Activated CD8-positive, alpha-beta memory T cell treated with anti-CD3 and anti-CD28 coated beads, Interleukin-2, amount 50 U/mL, for 48 hours (primary cell): Measurements from ENCODE around the gene CTNNBL1.

ENCODE experiments used
- DNase-seq: peaks from one replicate; pipeline ENCODE4 v3.0.0-alpha.2; 2020

Gene CTNNBL1

DNA sequence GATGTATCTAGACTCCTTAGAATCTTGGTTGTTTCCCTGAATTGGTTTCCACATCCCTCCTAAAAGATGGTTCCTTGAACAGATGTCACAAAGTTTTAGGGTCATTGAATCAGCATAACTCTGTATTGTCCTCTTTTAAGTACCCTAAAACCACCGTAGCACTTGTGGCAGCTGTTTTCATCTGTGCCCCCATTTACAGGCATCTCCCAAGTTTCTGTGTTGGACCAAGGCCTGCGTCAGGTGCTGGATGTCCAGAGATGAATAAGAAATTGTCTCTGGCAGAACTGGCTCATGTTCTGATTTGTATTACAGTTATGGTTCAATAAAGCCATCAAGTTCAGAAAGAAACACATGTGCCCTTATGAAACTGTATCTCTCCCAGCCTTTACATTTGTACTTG is 48.3 kb downstream of the CTNNBL1 start:
- no peak for DNase-seq

DNA sequence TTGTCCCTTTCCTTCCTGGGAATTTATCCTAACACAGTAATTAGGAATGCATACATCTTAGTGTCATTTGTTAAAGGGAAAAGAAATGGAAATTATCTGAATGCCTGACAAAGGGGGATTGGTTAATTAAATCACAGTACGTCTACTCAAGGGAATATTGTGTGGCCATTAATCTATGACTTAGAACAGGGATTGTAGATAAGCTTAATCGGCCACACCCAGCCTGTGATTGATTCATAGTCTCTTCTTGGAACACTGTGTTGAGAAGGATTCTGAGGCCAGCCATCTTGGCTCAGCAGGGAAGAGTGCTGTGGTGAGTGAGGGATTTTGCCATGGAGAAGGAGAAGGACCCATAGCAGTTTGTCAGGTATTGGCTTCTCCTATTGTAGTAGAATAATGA is 50.5 kb downstream of the CTNNBL1 start:
- no peak for DNase-seq

GRCh38 chr20:37745553-37745952 is 51.7 kb downstream of the CTNNBL1 start:
- peak; percentile 51 for DNase-seq

DNA sequence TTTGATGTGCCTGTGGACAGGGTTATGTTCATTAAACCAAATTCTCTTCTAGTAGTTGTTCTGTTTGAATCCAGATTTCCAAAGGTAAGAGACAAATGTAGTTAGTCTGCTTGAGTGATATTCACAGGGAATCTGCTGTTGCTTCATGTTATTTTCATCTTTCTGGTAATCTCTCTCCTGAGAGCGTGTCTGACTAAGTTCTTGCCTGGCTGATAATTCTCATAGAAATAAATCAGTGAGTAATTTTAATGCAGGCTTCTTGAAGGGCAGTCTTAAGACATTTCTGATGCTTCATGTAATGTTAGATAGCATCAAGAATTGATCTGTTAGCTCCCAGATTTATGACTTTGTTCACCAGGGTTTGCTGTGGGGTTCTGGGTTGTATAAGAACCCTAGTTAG is 54.2 kb downstream of the CTNNBL1 start:
- DNase-seq: no peak

GRCh38 chr20:37749218-37749617 is 55.4 kb downstream of the CTNNBL1 start:
- no peak for DNase-seq

GRCh38 chr20:37749620-37750403 is 56.0 kb downstream of the CTNNBL1 start:
- no peak for DNase-seq

GRCh38 chr20:37755665-37756064 is 61.8 kb downstream of the CTNNBL1 start:
- DNase-seq: no peak

DNA sequence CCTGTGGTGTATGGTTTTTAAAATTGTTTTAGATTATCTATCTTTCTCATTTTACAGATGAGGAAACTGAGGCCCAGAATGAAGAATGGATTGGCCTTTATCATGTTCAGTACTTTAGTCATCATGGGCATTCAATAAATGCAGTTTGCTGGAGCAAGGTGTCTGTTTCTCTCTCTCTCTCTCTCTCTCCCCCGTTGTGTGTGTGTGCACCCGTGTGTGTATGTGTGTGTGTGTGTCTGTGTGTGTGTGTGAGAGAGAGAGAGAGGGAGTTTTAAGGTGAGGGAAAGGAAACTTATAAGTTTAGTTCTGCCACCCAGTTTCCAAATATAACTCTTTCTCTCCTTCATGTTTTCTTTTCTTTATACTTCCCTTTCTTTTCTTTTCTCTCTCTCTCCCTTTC is 62.4 kb downstream of the CTNNBL1 start:
- DNase-seq: no peak

DNA sequence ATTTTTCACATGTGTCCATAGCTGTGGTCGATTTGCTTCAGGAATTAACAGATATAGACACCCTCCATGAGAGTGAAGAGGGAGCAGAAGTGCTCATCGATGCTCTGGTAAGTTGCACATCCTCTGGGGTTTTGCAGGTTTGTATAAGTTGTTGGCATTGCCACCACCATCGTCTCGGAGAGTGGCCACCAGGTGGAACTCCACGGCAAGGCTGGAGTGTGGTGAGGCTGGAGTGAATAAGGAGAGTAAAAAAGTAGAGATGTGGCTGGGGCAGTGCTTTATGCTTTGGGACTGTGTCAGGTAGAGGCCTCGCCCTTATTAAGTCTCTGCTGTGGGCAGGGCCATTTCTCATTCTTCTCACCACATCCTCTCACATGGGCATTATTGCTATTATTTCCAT is 63.7 kb downstream of the CTNNBL1 start:
- no peak for DNase-seq

- peak; percentile 49 for DNase-seq
These were observed 64.5 kb downstream of the CTNNBL1 start for GRCh38 chr20:37758332-37758731.

- DNase-seq: no peak
These were observed 65.3 kb downstream of the CTNNBL1 start for GRCh38 chr20:37759052-37759553.

DNA sequence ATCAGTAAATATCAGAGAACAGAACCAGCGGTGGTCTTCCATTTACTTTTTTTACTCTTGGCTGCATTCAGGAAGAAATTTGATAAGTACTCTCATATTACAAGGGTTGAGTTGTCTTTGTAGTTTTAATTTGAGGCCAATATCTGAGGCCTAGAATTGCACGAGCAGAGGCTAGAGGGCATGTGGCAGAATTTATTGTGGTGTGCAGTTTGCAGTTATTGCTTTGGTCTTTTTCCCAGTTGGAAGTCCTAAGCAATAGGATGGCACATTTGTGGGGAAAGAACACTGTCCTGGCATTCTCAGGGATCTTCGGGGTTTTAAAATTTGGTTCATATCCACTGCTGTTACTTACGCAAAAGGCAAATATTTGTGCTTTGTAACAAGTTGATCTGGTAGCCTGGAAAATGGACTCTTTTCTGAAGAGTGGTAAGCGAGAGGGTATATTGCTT is 66.0 kb downstream of the CTNNBL1 start:
- no peak for DNase-seq

DNA sequence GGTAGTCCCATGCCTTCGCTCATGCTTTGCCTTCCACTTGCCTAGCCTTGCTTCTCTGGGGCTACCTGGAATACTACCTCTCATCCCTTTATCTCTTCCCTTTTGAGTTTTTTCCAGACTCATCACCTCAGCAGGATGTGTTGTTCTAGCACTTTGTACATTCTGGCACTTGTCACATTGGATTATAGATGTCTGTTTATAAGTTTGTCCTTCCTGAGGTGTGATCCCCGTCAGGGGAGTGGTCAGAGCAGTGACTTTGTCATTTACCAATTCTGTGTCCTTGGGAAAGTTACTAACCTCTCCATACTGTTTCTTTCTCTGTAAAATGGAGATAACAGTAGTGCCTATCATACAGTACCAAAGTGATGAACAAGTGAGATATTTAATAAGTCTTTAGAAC is 66.5 kb downstream of the CTNNBL1 start:
- no peak for DNase-seq

DNA sequence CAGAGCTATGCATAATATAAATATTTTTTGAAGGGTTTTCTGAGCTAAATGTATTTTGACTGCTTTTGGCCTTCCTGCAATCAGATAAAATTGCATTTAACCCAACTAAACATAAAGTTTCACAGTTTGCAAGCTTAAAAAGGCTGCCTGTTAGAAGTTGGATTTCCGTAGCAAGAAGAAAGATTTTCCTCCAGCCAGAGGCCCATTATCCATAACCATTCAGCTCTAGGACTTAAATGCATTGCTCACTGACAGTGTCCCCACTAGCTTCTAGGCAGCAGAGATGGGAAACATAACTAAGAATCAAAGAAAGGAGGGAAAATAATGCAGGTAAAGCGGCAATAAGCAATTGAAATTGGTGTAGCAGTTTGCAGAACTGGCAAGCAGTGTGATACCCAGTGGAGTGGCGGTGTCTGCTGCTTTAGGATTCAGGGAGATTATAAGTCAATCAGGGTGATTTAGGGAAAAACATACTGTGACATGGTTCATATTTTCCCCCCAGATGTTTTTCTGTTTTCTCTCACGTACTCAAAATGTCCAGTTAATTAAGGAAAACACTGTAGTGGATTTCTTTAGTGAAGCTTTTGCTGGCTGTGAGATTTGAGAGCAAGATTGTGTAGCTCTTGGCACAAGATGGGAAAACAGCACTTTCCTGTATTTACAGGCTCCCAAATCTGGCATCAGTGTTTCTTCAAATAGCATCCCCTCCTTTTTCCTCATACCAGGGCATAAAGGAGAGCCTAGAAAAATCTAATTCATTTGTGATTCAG is 69.1 kb downstream of the CTNNBL1 start:
- DNase-seq: no peak

GRCh38 chr20:37764333-37764935 is 70.6 kb downstream of the CTNNBL1 start:
- no peak for DNase-seq

DNA sequence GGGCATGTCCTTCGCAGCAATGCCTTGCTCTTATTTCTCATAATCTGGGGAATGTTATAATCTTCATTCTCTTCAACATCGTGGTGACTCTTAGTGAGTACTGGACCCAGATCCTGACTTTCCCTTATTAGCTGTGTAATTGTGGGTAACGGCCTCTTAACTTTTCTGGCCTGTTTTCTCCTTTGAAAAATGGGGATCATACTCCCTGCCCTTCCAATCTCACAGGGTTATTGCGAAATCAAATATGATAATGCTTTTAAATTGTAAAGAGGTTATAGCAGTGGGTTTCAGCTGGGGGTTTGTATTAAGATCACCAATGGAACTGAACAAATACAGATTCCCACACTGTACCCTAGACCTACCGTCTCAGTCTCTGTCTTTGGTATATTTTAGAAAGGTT is 77.1 kb downstream of the CTNNBL1 start:
- DNase-seq: no peak

GRCh38 chr20:37773291-37773826 is 79.5 kb downstream of the CTNNBL1 start:
- DNase-seq: no peak

- no peak for DNase-seq
These were observed 80.3 kb downstream of the CTNNBL1 start for GRCh38 chr20:37774156-37774555.

GRCh38 chr20:37775200-37775599 is 81.4 kb downstream of the CTNNBL1 start:
- DNase-seq: no peak

GRCh38 chr20:37776049-37776448 is 82.2 kb downstream of the CTNNBL1 start:
- DNase-seq: no peak

- DNase-seq: no peak
These were observed 82.7 kb downstream of the CTNNBL1 start for GRCh38 chr20:37776526-37776925.

DNA sequence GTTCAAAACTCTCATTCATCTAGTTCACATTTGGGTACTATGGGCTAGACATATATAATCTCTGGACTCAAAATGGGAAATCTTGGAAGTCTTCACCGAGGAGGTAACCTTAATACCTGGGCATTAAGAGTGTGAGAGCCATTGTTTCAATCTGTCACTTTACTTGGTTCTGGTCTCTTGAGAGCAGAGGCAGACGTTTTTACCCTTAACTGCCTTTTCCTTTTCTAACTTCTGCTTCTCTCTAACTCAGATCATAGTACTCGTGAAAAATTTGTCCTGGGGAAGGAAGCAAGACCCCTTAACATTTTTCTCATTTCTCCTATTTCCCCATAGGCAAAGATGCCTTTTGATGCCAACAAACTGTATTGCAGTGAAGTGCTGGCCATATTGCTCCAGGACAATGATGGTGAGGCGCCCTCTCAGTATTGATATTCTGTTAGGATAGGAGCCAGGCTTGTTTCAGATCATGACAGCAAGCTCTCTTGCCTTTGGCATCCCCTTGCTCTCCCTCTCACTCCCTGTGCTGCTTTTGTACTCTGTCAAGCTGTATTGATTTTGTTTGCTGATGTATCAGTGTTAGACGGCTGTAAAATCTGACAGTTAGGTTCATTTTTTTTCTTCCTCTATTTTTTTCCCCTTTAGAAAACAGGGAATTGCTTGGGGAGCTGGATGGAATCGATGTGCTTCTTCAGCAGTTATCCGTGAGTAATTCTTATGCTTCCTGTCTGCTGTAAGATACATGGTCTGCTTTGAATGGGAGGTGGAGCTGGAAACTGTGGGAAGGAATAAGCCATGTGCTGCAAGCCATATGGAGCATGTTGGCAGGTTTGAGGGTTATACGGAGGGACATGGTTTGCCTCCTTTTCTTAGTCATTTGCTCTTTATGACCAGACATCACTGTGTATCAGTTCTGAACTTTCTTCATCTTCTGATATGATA is 83.5 kb downstream of the CTNNBL1 start:
- DNase-seq: no peak
